GM19397 (cell line): ENCODE measurements around the gene ANKS1B.
"Not testable (repeated sequence)": the region's sequence is repeated elsewhere in the genome, so short reads cannot be mapped to it uniquely, and the experiment has no call there.

Experiments used
- ATAC-seq: cut with Tn5 transposase; IDR thresholded peaks from one replicate; pipeline ENCODE4 v1.9.1; 2021; ENCODE audit warnings: mild to moderate bottlenecking, moderate library complexity; ENCODE audit not compliant: unreplicated experiment

ANKS1B gene

GRCh38 chr12:99389751-99390150 lies 595.0 kb downstream of the ANKS1B start:
- no peak for ATAC-seq

DNA sequence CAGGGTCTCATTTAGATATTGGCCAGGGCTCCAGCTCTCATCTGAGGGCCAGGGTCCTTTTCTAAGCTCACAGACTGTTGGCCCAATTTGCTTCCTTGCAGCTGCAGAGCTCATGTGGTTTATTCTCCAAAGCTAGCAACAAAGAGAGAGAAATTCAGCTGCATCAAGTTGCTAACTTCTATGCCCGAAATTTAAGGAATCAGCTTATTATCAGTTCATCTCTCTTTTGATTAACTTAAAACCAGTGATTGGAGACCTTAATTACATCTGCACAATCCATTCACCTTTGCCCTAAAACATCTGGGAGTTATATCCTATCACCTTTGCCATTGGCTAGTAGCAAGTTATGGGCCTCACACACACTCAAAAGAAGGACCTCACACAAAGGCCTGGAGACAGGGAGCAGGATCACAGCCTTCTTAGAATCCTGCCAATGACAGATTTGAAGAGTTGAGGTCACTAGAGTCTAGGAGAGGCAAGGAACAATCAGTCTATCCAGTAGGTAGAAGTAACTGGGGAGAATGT lies 596.0 kb downstream of the ANKS1B start:
- ATAC-seq = no peak

DNA sequence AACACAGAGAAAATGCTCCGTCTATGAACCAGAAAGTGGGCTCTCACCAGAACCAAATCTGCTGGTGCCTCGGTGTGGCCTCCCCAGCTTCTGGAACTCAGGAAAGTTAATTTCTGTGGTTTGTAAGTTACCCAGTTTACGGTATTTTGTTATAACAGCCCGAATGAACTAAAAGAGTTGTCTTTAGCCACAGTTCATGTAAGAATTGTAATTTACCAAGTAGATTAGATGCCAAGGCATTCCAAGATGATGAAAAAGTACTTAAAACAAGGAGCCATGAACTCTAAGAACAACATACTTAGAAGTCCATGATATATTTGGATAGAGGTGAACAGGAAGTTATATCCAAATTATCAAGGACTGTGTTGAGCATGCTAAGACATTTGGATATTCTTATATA lies 597.1 kb downstream of the ANKS1B start:
- ATAC-seq = no peak

DNA sequence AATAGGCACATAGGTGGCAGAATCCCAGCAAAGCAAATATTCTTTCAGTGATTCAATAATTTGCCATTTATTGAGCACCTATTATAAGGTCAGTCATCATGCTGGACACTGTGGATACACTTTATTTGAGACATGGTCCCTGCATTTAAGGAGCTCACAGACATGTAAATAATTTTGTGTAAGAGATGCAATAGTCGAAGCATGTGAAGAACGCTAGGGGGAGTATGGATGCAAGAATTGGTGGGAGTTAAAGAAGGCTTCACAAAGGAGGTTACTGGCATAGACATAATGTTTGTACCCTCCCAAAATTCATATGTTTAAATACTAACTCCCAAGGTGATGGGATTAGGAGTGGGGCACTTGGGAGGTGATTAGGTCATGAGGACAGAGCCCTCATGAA lies 597.8 kb downstream of the ANKS1B start:
- ATAC-seq = no peak

- no peak for ATAC-seq
Measured at GRCh38 chr12:99383258-99383657, 601.5 kb downstream of the ANKS1B start.

DNA sequence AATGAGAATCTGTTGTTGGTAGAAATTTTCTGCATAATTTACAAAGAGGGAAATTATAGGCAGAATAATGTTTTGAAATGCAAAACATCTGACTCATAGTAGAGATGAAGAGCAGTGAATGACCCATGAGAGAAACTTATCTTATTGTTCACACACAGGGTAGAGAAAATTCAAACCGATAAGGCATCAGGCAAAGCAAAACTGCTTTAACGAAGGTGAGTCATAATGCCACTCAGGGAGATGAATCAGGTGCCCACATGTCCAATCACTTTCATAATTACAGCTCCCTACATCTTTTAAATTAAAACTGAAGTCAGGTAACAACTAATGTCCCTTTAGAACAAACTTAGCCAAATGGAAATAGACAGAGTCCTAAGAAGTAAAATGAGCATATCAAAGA lies 602.7 kb downstream of the ANKS1B start:
- ATAC-seq = peak; percentile 88

DNA sequence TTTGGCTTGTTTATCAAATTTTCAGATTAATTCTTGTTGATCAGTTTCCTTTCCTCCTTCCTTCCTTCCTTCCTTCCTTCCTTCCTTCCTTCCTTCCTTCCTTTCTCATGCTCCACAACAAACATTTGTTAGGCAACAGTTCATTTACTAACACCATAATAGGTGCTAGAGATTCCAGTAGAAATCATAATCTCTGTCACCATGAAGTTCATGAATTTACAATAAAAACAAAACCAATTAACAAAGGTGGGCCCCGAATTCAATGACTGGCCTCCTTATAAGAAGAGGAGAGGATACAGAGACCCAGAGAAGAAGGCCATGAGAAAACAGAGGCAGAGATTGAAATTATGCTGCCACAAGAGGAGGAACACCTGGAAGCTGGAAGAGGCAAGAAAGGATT lies 604.0 kb downstream of the ANKS1B start:
- ATAC-seq = no peak

- ATAC-seq = no peak
Measured at GRCh38 chr12:99374023-99374422, 610.7 kb downstream of the ANKS1B start.

GRCh38 chr12:99372257-99372920 lies 612.3 kb downstream of the ANKS1B start:
- ATAC-seq = no peak

DNA sequence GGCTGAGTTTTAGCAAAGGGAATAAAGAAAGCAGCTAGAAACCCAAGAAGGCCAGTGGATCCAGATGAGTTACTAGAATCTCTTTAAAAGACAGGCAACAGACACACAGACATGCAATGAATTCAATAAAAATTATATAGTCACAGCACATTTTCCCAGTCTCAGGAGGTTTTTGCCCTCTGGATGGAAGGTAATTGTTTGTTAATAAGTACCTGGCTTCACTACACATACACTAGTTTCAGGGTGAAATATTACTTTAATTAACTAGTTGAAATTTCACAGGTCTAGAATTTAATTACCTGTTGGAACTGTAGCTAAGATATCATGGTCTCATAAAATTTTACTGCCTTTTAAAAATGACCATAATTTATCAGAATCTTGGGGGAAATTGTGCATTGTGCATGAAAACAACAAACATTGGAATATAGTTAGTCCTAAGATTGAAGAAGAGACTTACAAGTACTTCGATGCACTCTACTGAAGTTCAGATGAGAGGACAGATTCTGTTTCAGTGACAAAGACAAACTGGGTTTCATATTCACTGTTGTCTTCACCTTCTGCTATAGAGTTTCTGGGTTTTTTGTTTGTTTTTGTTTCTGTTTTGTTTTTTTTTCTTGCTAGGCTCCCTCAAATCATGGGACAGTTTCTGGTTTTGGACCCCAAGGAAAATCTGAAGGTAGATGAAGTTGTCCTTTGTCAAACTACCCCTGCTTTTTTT lies 614.2 kb downstream of the ANKS1B start:
- no peak for ATAC-seq

GRCh38 chr12:99367181-99367580 lies 617.6 kb downstream of the ANKS1B start:
- no peak for ATAC-seq

DNA sequence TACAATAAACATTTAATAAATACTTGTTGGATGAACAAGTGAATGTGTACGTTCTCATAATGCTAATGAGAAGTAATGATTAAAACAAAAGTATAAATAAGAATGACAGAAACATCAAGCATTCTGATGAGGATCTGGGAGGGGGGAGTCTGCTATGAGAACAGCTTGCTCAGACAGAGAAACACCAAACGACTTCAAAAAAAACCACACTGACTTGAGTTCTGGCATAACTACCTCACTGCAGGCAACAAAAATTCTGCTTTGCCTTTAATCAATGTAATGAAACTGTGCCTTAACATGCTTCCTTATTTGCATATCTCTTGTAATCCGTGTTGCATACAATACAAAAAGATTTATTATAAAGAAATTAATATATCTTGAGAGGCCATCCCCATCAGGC lies 632.5 kb downstream of the ANKS1B start:
- ATAC-seq = no peak

GRCh38 chr12:99343960-99344359 lies 640.8 kb downstream of the ANKS1B start:
- ATAC-seq = no peak

GRCh38 chr12:99339663-99340062 lies 645.1 kb downstream of the ANKS1B start:
- no peak for ATAC-seq

DNA sequence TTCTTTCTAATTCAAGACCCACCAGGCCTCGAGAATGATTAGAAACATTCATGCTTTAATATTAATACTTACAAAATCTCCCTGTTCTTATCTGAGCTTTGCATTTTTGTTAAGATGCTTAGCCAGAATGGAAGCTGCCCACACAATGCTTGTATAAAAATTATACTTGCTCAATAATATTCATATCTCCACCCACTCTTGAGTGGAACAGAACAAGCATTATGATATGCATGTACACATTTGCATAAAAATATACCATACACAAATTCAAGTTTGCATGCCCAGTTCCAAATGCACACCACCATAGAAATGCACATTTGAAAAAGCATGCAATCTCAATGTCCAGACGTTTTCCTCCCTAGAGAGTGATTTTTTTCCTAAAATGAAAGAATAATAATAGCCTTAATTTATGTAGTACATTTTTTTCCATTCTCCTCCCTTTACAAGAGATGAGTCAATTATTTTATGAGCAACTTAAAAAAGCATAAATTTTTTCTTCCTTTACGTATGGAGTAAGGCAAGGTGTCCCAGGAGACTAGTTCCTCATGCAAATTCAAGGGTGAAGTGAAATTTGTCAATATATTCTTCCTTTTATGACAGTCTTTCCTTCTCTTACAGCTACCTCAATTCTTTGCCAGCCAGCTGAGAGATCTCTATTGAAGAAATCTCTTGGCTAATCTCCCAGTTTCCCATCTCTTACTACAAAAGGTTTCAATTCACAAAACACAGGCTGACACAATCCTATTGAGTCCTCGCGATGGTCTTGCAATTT lies 650.3 kb downstream of the ANKS1B start:
- no peak for ATAC-seq

- no peak for ATAC-seq
Measured at GRCh38 chr12:99332936-99333591, 651.7 kb downstream of the ANKS1B start.

DNA sequence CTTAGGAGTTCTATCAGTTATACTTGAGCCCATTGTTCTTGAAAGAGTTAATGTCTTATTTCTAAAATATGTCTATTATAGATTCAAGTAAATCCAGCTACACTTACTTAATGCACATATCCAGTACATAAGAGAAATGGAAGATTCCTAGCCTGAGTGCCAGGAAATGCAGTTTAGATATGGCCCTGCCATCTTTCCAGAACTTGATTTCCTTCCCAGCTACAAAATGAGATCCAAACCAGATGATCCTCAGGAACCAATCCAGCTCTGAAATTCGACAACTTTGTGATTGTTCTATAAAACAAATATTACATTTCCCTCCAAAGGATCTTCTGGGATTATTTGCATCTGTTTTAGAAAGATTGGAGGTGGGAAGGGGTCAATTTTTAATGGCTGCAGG lies 654.5 kb downstream of the ANKS1B start:
- ATAC-seq = no peak

- not testable (repeated sequence) for ATAC-seq
Measured at GRCh38 chr12:99321210-99321609, 663.5 kb downstream of the ANKS1B start.

- no peak for ATAC-seq
Measured at GRCh38 chr12:99311373-99311772, 673.4 kb downstream of the ANKS1B start.

GRCh38 chr12:99309812-99310211 lies 674.9 kb downstream of the ANKS1B start:
- no peak for ATAC-seq

DNA sequence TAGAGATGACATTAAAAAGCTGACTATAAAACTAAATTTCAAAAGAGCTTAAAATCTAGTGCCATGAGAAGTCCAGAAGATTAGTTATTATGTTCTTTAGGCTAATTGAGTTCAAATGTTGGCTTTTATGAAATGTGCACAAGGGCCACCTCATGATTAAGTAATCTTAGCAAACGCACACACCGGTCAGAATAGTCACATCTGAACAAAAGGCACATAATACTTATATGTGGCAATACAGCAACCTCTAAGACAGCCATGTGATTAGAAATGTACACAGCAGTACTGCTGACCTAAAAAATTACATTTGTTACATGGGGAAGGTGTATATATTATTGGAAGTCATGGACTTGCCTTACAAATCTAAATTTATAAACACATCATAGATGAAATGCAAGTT lies 681.9 kb downstream of the ANKS1B start:
- no peak for ATAC-seq
